OCI-LY3 (cell line): ENCODE results near the gene ZSWIM7.
"Not testable (repeated sequence)": the region's sequence is repeated elsewhere in the genome, so short reads cannot be mapped to it uniquely, and the experiment has no call there.

Experiments used
- CTCF ChIP-seq: fragments of 200-600, 300-600 bp; sonication (generic); IDR thresholded peaks from 2 replicates; pipeline ENCODE4 v1.5.1; 2014; ENCODE audit warnings: antibody characterized with exemption, low read length, low read depth
- EZH2phosphoT487 ChIP-seq: fragments of 200-600 bp; shearing (Covaris generic); IDR thresholded peaks from 2 replicates; pipeline ENCODE4 v1.6.1; 2018; ENCODE audit warnings: antibody characterized with exemption, mixed run types, low read depth

GRCh38 chr17:15936481-15936880 lies 63.0 kb downstream of the ZSWIM7 start:
- not testable (repeated sequence) for TF ChIP-seq CTCF, EZH2phosphoT487
